Tongue (tissue), 2 donors: ENCODE data around the gene DDAH2. TPM values are rescaled to one million over a fixed set of nuclear protein-coding genes. Genes with fewer than 3 reads are reported as not detected.

ENCODE experiments used
- DNase-seq: peaks from one replicate; pipeline ENCODE4 v3.0.0-alpha.2; 2015
- total RNA-seq: library from RNA; depleted of rRNA; stranded (reverse); fragments of >200 nt; gene quantifications from one replicate; pipeline ENCODE4 v1.2.3, GENCODE V29; 2014

Gene DDAH2
- total RNA-seq, 1 donor from 2014 or later = 114 TPM

GRCh38 chr6:31761343-31761742 is 32.2 kb upstream of the DDAH2 start:
- DNase-seq = no peak

- no peak for DNase-seq
Measured at GRCh38 chr6:31760790-31761189, 31.7 kb upstream of the DDAH2 start.

- no peak for DNase-seq
Measured at GRCh38 chr6:31758281-31758680, 29.2 kb upstream of the DDAH2 start.

- DNase-seq = no peak
Measured at GRCh38 chr6:31752739-31753319, 23.7 kb upstream of the DDAH2 start.

GRCh38 chr6:31750411-31751022 is 21.4 kb upstream of the DDAH2 start:
- no peak for DNase-seq

GRCh38 chr6:31749301-31750036 is 20.4 kb upstream of the DDAH2 start:
- DNase-seq = no peak

GRCh38 chr6:31744422-31744821 is 15.3 kb upstream of the DDAH2 start:
- no peak for DNase-seq

- DNase-seq = no peak
Measured at GRCh38 chr6:31742894-31743293, 13.8 kb upstream of the DDAH2 start.

- DNase-seq = no peak
Measured at GRCh38 chr6:31741815-31742214, 12.7 kb upstream of the DDAH2 start.

GRCh38 chr6:31740397-31741223 is 11.5 kb upstream of the DDAH2 start:
- DNase-seq = no peak

- DNase-seq = peak; percentile 100
Measured at GRCh38 chr6:31739639-31740396, 10.7 kb upstream of the DDAH2 start, which contains the start of gene MSH5. Gene MSH5 (plus strand): TSS chr6:31740005. CDS start chr6:31740467, 462 bp downstream.

- peak; percentile 67 for DNase-seq
Measured at GRCh38 chr6:31737991-31738979, 9.2 kb upstream of the DDAH2 start.

GRCh38 chr6:31737315-31737990 is 8.4 kb upstream of the DDAH2 start:
- DNase-seq = no peak

GRCh38 chr6:31736768-31737314 is 7.7 kb upstream of the DDAH2 start:
- no peak for DNase-seq

GRCh38 chr6:31736021-31736767 is 7.1 kb upstream of the DDAH2 start, which contains the start of gene CLIC1:
Gene CLIC1 (minus strand): TSS chr6:31736530. CDS start chr6:31736300, 230 bp downstream.
- DNase-seq = peak; percentile 93

GRCh38 chr6:31734821-31735406 is 5.8 kb upstream of the DDAH2 start:
- DNase-seq = peak; percentile 69

GRCh38 chr6:31734247-31734820 is 5.2 kb upstream of the DDAH2 start:
- no peak for DNase-seq

GRCh38 chr6:31733734-31734133 is 4.6 kb upstream of the DDAH2 start:
- no peak for DNase-seq
